ENCODE measurements around the gene TPPP2.

TPPP2 gene

DNA sequence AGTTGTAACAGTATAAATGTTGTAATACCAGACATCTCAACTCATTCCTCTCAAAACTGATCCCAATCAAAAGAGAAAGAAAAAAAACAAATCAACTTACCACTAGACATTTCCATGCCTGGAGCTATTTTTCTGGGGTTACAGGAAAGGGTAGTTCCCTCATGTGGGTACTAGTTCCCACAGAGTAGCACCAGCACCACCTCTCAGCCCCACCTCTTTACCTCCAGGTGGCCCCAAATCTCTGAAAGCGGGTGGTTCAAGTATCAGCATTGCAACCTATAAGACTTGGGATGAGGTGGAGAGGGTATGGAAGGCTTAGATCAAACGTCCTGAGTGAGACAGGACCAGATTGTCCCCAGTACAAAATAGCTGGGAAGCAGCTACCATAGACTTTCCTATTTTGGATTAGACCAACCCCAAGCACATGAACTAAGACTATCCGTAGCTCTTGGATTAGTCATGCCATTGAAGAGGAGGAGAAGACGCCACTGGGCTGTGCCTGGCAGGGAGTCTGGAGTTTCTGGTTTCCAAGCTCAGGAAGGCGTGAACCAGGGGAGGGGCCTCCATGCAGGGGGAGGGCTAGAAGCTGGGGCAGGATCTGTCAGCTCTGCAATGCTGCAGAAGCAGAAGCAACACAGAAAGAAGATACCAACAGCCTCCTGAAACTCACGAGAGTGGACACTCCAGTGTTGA, 31.2 kb upstream of the TPPP2 start, which contains the start of gene SLC39A2:
SLC39A2 (plus strand) TSS at position 620 of the 693 bp plus-strand sequence. CDS start 154 bp downstream, outside the sequence.
- no peak within 1 kb of the TSS for H4K91ac ChIP-seq (ENCODE audit: low read length)
- H2BK5ac ChIP-seq (ENCODE audit: low read depth, low read length, poor library complexity, severe bottlenecking): no peak within 1 kb of the TSS
- no peak within 1 kb of the TSS for H2AFZ ChIP-seq (ENCODE audit: low read depth, low read length)
- H3K27me3 ChIP-seq (ENCODE audit: control insufficient read depth in 1 of 2, insufficient read depth in 1 of 2, low read length in 2 of 2): no peaks in the 10 kb centered on the region
- no peak within 1 kb of the TSS for H3K4me2 ChIP-seq (ENCODE audit: low read length, poor library complexity, severe bottlenecking)
- no peak within 1 kb of the TSS for H3K18ac ChIP-seq (ENCODE audit: low read depth in 1 of 2, low read length in 2 of 2)
- H3K4me3 ChIP-seq (ENCODE audit: insufficient read depth in 1 of 2, low read depth in 1 of 2, low read length in 2 of 2): no peak within 1 kb of the TSS
- H3K14ac ChIP-seq (ENCODE audit: low read length in 2 of 2): no peak within 1 kb of the TSS
- no peak within 1 kb of the TSS for H2BK15ac ChIP-seq (ENCODE audit: low read depth, poor library complexity, severe bottlenecking)
- 35% methylated on average over 5 of the region's 6 CpGs for WGBS
- H2BK120ac ChIP-seq (ENCODE audit: low read depth, low read length): no peak within 1 kb of the TSS
- H3K4me1 ChIP-seq (ENCODE audit: control insufficient read depth, insufficient read depth, low read depth, low read length): peaks cover 8% of the 10 kb centered on the region
- H3K9me3 ChIP-seq (ENCODE audit: control insufficient read depth, low read length): no peaks in the 10 kb centered on the region
- DNase-seq: peak; percentile 57
- H3K36me3 ChIP-seq (ENCODE audit: control insufficient read depth in 1 of 2, insufficient read depth in 2 of 2, low read depth in 1 of 2, low read length in 2 of 2): peaks cover 22 to 40% of the 10 kb centered on the region in 2 experiments
- H3K9ac ChIP-seq (ENCODE audit: low read length): no peak within 1 kb of the TSS
- no peak within 1 kb of the TSS for H2BK12ac ChIP-seq (ENCODE audit: low read length in 2 of 2)
- H3K79me1 ChIP-seq (replicated peaks; ENCODE audit: low read length, poor library complexity, severe bottlenecking): no peaks in the 10 kb centered on the region
- H3K4ac ChIP-seq (ENCODE audit: low read depth in 1 of 2, low read length in 2 of 2): no peak within 1 kb of the TSS
- no peak within 1 kb of the TSS for H3K27ac ChIP-seq (ENCODE audit: low read length, poor library complexity, severe bottlenecking)
- H4K8ac ChIP-seq (ENCODE audit: low read length): no peak within 1 kb of the TSS
- no peak within 1 kb of the TSS for H2AK5ac ChIP-seq (ENCODE audit: low read length, severe bottlenecking)
- no peak within 1 kb of the TSS for H3K23ac ChIP-seq (ENCODE audit: low read length in 2 of 2)

DNA sequence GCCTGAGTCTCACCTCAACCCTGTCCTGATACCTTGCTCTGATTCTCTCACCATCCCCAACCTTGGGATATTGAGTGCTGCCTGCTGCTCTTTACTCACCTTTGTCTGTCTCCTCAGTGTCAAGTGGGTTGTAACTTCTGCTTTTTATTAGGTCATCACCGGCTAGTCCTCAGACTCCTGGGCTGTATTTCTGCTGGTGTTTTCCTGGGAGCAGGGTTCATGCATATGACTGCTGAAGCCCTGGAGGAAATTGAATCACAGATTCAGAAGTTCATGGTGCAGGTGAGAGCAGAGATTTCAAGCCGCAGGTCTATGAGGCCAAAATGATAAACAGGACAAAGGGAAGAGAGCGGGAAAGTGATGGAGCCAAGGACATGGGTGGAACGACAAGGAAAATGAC, 30.4 kb upstream of the TPPP2 start:
- Histone ChIP-seq H3K14ac (ENCODE audit: low read length in 2 of 2) (no peak overlapping the region), H3K9ac (ENCODE audit: low read length) (no peak overlapping the region), H3K27me3 (ENCODE audit: control insufficient read depth in 1 of 2, insufficient read depth in 1 of 2, low read length in 2 of 2) (no peaks in the 10 kb centered on the region), H3K27ac (ENCODE audit: low read length, poor library complexity, severe bottlenecking) (no peak overlapping the region), H3K36me3 (ENCODE audit: control insufficient read depth in 1 of 2, insufficient read depth in 2 of 2, low read depth in 1 of 2, low read length in 2 of 2) (peaks cover 19 to 33% of the 10 kb centered on the region in 2 experiments), H4K91ac (ENCODE audit: low read length) (no peak overlapping the region), H3K23ac (ENCODE audit: low read length in 2 of 2) (no peak overlapping the region), H3K4ac (ENCODE audit: low read depth in 1 of 2, low read length in 2 of 2) (no peak overlapping the region), H2BK5ac (ENCODE audit: low read depth, low read length, poor library complexity, severe bottlenecking) (no peak overlapping the region), H2BK12ac (ENCODE audit: low read length in 2 of 2) (no peak overlapping the region), H3K9me3 (ENCODE audit: control insufficient read depth, low read length) (no peaks in the 10 kb centered on the region), H3K4me3 (ENCODE audit: insufficient read depth in 1 of 2, low read depth in 1 of 2, low read length in 2 of 2) (no peak overlapping the region), H3K4me2 (ENCODE audit: low read length, poor library complexity, severe bottlenecking) (no peak overlapping the region), H2BK15ac (ENCODE audit: low read depth, poor library complexity, severe bottlenecking) (no peak overlapping the region), H2BK120ac (ENCODE audit: low read depth, low read length) (no peak overlapping the region), H3K79me1 (replicated peaks; ENCODE audit: low read length, poor library complexity, severe bottlenecking) (no peaks in the 10 kb centered on the region), H3K18ac (ENCODE audit: low read depth in 1 of 2, low read length in 2 of 2) (no peak overlapping the region), H2AFZ (ENCODE audit: low read depth, low read length) (no peak overlapping the region), H3K4me1 (ENCODE audit: control insufficient read depth, insufficient read depth, low read depth, low read length) (peaks cover 8% of the 10 kb centered on the region), H2AK5ac (ENCODE audit: low read length, severe bottlenecking) (no peak overlapping the region), H4K8ac (ENCODE audit: low read length) (no peak overlapping the region)
- WGBS: 92% methylated on average over 4 of the region's 4 CpGs
- DNase-seq: no peak

DNA sequence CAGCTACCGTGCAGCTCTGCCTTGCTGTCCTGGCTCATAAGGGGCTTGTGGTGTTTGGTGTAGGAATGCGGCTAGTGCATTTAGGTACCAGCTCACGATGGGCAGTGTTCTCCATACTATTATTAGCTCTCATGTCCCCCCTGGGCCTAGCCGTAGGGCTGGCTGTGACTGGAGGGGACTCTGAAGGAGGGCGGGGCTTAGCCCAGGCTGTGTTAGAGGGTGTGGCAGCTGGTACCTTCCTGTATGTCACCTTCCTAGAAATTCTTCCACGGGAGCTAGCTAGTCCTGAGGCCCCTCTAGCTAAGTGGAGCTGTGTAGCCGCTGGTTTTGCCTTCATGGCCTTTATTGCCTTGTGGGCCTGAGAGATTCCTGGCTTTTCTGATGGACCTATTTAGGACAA, 28.8 kb upstream of the TPPP2 start:
- H3K4me1 ChIP-seq (ENCODE audit: control insufficient read depth, insufficient read depth, low read depth, low read length): peaks cover 8% of the 10 kb centered on the region
- H2BK15ac ChIP-seq (ENCODE audit: low read depth, poor library complexity, severe bottlenecking): no peak overlapping the region
- H2BK5ac ChIP-seq (ENCODE audit: low read depth, low read length, poor library complexity, severe bottlenecking): no peak overlapping the region
- H2AK5ac ChIP-seq (ENCODE audit: low read length, severe bottlenecking): no peak overlapping the region
- no peak overlapping the region for H3K18ac ChIP-seq (ENCODE audit: low read depth in 1 of 2, low read length in 2 of 2)
- no peak overlapping the region for H2BK120ac ChIP-seq (ENCODE audit: low read depth, low read length)
- no peak overlapping the region for H3K9ac ChIP-seq (ENCODE audit: low read length)
- H3K9me3 ChIP-seq (ENCODE audit: control insufficient read depth, low read length): no peaks in the 10 kb centered on the region
- H3K14ac ChIP-seq (ENCODE audit: low read length in 2 of 2): no peak overlapping the region
- no peak overlapping the region for H3K23ac ChIP-seq (ENCODE audit: low read length in 2 of 2)
- H3K4ac ChIP-seq (ENCODE audit: low read depth in 1 of 2, low read length in 2 of 2): no peak overlapping the region
- H2BK12ac ChIP-seq (ENCODE audit: low read length in 2 of 2): no peak overlapping the region
- DNase-seq: no peak
- WGBS: 74% methylated on average over 6 of the region's 7 CpGs
- H4K8ac ChIP-seq (ENCODE audit: low read length): no peak overlapping the region
- no peak overlapping the region for H3K4me3 ChIP-seq (ENCODE audit: insufficient read depth in 1 of 2, low read depth in 1 of 2, low read length in 2 of 2)
- H3K27ac ChIP-seq (ENCODE audit: low read length, poor library complexity, severe bottlenecking): no peak overlapping the region
- H3K27me3 ChIP-seq (ENCODE audit: control insufficient read depth in 1 of 2, insufficient read depth in 1 of 2, low read length in 2 of 2): no peaks in the 10 kb centered on the region
- peaks cover 7 to 16% of the 10 kb centered on the region in 2 experiments for H3K36me3 ChIP-seq (ENCODE audit: control insufficient read depth in 1 of 2, insufficient read depth in 2 of 2, low read depth in 1 of 2, low read length in 2 of 2)
- H4K91ac ChIP-seq (ENCODE audit: low read length): no peak overlapping the region
- no peaks in the 10 kb centered on the region for H3K79me1 ChIP-seq (replicated peaks; ENCODE audit: low read length, poor library complexity, severe bottlenecking)
- H2AFZ ChIP-seq (ENCODE audit: low read depth, low read length): no peak overlapping the region
- H3K4me2 ChIP-seq (ENCODE audit: low read length, poor library complexity, severe bottlenecking): no peak overlapping the region

GRCh38 chr14:21003788-21004346, 26.1 kb upstream of the TPPP2 start:
- Histone ChIP-seq H3K27ac (ENCODE audit: low read length, poor library complexity, severe bottlenecking) (no peak overlapping the region), H4K8ac (ENCODE audit: low read length) (no peak overlapping the region), H2AK5ac (ENCODE audit: low read length, severe bottlenecking) (no peak overlapping the region), H3K36me3 (ENCODE audit: control insufficient read depth in 1 of 2, insufficient read depth in 2 of 2, low read depth in 1 of 2, low read length in 2 of 2) (no peaks in the 10 kb centered on the region), H3K4me1 (ENCODE audit: control insufficient read depth, insufficient read depth, low read depth, low read length) (peaks cover 6% of the 10 kb centered on the region), H2BK12ac (ENCODE audit: low read length in 2 of 2) (no peak overlapping the region), H3K79me1 (replicated peaks; ENCODE audit: low read length, poor library complexity, severe bottlenecking) (no peaks in the 10 kb centered on the region), H2AFZ (ENCODE audit: low read depth, low read length) (no peak overlapping the region), H3K9ac (ENCODE audit: low read length) (no peak overlapping the region), H3K27me3 (ENCODE audit: control insufficient read depth in 1 of 2, insufficient read depth in 1 of 2, low read length in 2 of 2) (no peaks in the 10 kb centered on the region), H4K91ac (ENCODE audit: low read length) (no peak overlapping the region), H3K14ac (ENCODE audit: low read length in 2 of 2) (no peak overlapping the region), H3K9me3 (ENCODE audit: control insufficient read depth, low read length) (no peaks in the 10 kb centered on the region), H2BK15ac (ENCODE audit: low read depth, poor library complexity, severe bottlenecking) (no peak overlapping the region), H2BK5ac (ENCODE audit: low read depth, low read length, poor library complexity, severe bottlenecking) (no peak overlapping the region), H3K4me2 (ENCODE audit: low read length, poor library complexity, severe bottlenecking) (no peak overlapping the region), H2BK120ac (ENCODE audit: low read depth, low read length) (no peak overlapping the region), H3K4ac (ENCODE audit: low read depth in 1 of 2, low read length in 2 of 2) (no peak overlapping the region), H3K18ac (ENCODE audit: low read depth in 1 of 2, low read length in 2 of 2) (no peak overlapping the region), H3K4me3 (ENCODE audit: insufficient read depth in 1 of 2, low read depth in 1 of 2, low read length in 2 of 2) (no peak overlapping the region), H3K23ac (ENCODE audit: low read length in 2 of 2) (no peak overlapping the region)
- DNase-seq: no peak
- 93% methylated on average over 13 of the region's 14 CpGs for WGBS

Measured in mesenchymal stem cell (in vitro differentiated cells and primary cell).